ENCODE data around the gene CTSA. TPM values are rescaled to one million over a fixed set of nuclear protein-coding genes. Genes with fewer than 3 reads are reported as not detected.

The CTSA gene
- total RNA-seq, 1 experiment from 2014 or later, result 123 TPM

DNA sequence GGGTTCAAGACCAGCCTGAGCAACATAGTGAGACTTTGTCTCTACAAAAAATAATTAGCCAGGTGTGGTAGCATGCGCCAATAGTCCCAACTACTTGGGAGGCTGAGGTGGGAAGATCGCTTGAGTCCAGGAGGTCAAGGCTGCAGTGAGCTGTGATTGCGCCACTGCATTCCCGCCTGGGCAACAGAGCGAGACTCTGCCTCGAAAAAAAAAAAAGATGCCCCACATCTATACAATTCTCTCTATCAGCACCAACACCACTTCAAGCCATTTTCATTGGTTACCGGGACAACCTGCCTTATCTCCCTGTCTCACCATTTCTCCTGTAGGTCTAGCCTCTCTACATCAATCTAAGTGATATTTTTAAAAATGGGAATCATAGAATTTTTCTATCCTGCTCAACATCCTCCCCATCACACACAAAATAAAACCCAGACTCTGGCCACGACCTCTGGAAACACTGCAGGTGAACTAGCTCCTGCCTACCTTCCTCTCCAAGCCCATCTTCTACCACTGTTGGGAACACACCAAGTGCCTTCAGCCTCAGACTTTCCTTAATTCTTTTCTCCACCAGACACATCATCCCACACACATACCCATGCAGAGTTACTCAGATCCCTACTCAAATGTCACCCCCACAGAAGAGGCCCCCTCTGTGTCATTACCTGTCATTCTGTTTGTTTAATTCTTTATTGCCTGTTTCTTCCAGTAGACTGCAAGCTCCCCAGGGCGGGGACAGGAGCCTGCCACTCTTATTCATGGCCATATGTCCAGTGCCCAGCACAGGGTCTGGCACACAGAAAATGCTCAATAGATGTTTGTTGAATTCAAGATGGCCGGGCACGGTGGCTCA is 30.4 kb downstream of the CTSA start:
- Histone ChIP-seq H3F3A (ENCODE audit: insufficient read depth, low read depth) (peaks cover 15% of the 10 kb centered on the region; the same call in 1 of the 2 replicates), H3K4me1 (replicated peaks; ENCODE audit: insufficient read depth) (0 out of 2 replicates have a peak, but pooled peaks cover 2% of the 10 kb centered on the region), H4K20me1 (ENCODE audit: insufficient read depth) (no peaks in the 10 kb centered on the region), H3K9me2 (ENCODE audit: insufficient read depth) (no peaks in the 10 kb centered on the region), H3K79me2 (ENCODE audit: low read depth) (no peaks in the 10 kb centered on the region), H3K27me3 (ENCODE audit: insufficient read depth, low read depth) (no peaks in the 10 kb centered on the region), H3K9me3 (ENCODE audit: insufficient read depth, low read depth) (no peaks in the 10 kb centered on the region), H3K36me3 (ENCODE audit: low read depth) (no peaks in the 10 kb centered on the region), H2AFZ (no peak overlapping the region), H3K4me3 (no peak overlapping the region), H3K4me2 (no peak overlapping the region), H3K27ac (no peak overlapping the region)
- DNase-seq, result no peak
- ChIA-PET CTCF (interaction anchor here (1.2 kb wide), 1 partner anchor 48 kb away, joined by 4 read pairs; no protein-coding TSS in a partner anchor), POLR2A (ENCODE audit: unreplicated experiment) (interaction anchor here (0.8 to 1.2 kb wide), 2 partner anchors 9 to 13 kb away, joined by 3 to 4 read pairs; partner anchors contain the start of gene PLTP)
- BruUV-seq (replicated peaks), result no TSS peak
- intact Hi-C loops (cut with micrococcal nuclease; ENCODE audit: unreplicated experiment), result no loop called here
- TF ChIP-seq EZH2 (IDR thresholded peaks at IDR 0.05; ENCODE audit: low read depth) (no peak), CTCF (conservative IDR thresholded peaks at IDR 0.05) (no peak)

DNA sequence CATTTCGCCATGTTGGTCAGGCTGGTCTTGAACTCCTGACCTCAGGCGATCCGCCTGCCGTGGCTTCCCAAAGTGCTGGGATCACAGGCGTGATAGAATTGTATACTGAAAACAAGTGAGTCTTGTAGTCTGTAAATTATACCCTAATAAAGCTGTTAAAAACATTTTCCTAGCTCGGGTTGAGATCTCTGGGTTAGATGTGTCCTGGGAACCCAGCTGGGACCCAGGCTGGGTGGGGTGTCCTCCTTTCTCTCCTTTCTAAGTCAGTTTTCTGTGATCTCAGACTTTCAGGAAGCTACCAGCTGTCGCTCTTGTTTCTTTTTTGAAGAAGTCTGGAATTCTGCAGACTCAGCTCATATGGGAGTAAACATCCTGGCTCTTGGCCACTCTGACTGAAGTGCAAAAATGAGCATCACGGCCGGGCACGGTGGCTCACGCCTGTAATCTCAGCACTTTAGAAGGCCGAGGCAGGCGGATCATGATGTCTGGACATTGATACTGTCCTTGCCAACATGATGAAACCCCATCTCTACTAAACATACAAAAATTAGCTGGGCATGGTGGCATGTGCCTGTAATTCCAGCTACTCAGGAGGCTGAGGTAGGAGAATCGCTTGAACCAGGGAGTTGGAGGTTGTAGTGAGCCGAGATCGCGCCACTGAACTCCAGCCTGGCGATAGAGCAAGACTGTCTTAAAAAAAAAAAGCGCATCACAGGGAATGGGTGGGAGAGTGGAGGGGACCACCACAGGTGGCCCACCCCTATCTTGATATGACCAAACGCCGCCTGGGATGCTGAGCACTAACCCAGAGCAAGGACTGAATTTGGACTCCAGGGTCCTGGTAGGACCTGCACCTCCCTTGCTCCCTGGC is 33.5 kb downstream of the CTSA start:
- Histone ChIP-seq H3K79me2 (ENCODE audit: low read depth) (no peaks in the 10 kb centered on the region), H3K9me2 (ENCODE audit: insufficient read depth) (no peaks in the 10 kb centered on the region), H3F3A (ENCODE audit: insufficient read depth, low read depth) (peaks cover 31% of the 10 kb centered on the region), H3K4me3 (no peak overlapping the region), H3K27me3 (ENCODE audit: insufficient read depth, low read depth) (no peaks in the 10 kb centered on the region), H3K4me1 (replicated peaks; ENCODE audit: insufficient read depth) (no peaks in the 10 kb centered on the region), H3K4me2 (no peak overlapping the region), H2AFZ (no peak overlapping the region), H4K20me1 (ENCODE audit: insufficient read depth) (no peaks in the 10 kb centered on the region), H3K9me3 (ENCODE audit: insufficient read depth, low read depth) (no peaks in the 10 kb centered on the region), H3K36me3 (ENCODE audit: low read depth) (no peaks in the 10 kb centered on the region), H3K27ac (no peak overlapping the region)
- TF ChIP-seq EZH2 (IDR thresholded peaks at IDR 0.05; ENCODE audit: low read depth) (no peak), CTCF (conservative IDR thresholded peaks at IDR 0.05) (no peak)
- ChIA-PET CTCF (no interaction called here), POLR2A (ENCODE audit: unreplicated experiment) (interaction anchor here (0.6 kb wide), 1 partner anchor 91 kb away, joined by 3 read pairs; the partner anchor contains the start of gene SNX21)
- no TSS peak for BruUV-seq (replicated peaks)
- intact Hi-C loops (cut with micrococcal nuclease; ENCODE audit: unreplicated experiment), result no loop called here
- DNase-seq, result no peak

DNA sequence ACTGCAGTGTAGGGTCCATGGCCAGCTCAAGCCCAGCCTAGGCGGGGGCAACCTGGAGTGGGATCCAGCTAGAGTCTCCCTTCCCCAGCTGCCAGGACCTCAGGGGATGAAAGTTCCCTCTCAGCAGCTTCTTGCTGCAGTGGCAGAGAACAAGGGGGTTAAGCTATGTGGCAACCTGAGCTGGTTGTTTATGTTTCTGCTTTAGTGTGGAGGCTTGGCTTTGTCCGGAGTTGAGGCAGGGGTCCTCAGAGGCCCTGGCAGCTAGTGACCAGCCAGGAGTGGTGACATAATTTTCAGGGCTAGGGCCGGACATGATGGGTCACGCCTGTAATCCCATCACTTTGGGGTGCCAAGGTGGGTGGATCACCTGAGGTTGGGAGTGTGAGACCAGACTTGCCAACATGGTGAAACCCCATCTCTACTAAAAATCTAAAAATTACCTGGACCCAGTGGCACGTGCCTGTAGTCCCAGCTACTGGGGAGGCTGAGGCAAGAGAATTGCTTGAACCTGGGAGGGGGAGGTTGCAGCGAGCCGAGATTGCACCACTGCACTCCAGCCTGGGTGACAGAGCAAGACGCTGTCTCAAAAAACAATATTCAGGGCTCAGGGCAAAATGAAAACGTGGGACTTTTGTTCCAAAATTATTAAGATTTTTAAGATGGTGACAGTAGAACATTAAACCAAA is 34.8 kb downstream of the CTSA start:
- H3F3A ChIP-seq (ENCODE audit: insufficient read depth, low read depth), result peaks cover 22% of the 10 kb centered on the region
- no peaks in the 10 kb centered on the region for H3K4me1 ChIP-seq (replicated peaks; ENCODE audit: insufficient read depth)
- POLR2A ChIA-PET (ENCODE audit: unreplicated experiment), result interaction anchor here (0.6 kb wide), 1 partner anchor 21 kb away, joined by 4 read pairs; no protein-coding TSS in a partner anchor
- BruUV-seq (replicated peaks), result no TSS peak
- intact Hi-C loops (cut with micrococcal nuclease; ENCODE audit: unreplicated experiment), result no loop called here
- no peak overlapping the region for H2AFZ ChIP-seq
- no peak overlapping the region for H3K4me2 ChIP-seq
- no peaks in the 10 kb centered on the region for H3K9me2 ChIP-seq (ENCODE audit: insufficient read depth)
- no peak for DNase-seq
- no peak overlapping the region for H3K27ac ChIP-seq
- no peak overlapping the region for H3K4me3 ChIP-seq
- H3K36me3 ChIP-seq (ENCODE audit: low read depth), result no peaks in the 10 kb centered on the region
- CTCF ChIA-PET, result interaction anchor here (0.5 kb wide), 1 partner anchor 30 kb away, joined by 3 read pairs; no protein-coding TSS in a partner anchor
- no peaks in the 10 kb centered on the region for H3K27me3 ChIP-seq (ENCODE audit: insufficient read depth, low read depth)
- no peaks in the 10 kb centered on the region for H3K9me3 ChIP-seq (ENCODE audit: insufficient read depth, low read depth)
- no peaks in the 10 kb centered on the region for H3K79me2 ChIP-seq (ENCODE audit: low read depth)
- TF ChIP-seq CTCF (conservative IDR thresholded peaks at IDR 0.05), result no peak
- TF ChIP-seq EZH2 (IDR thresholded peaks at IDR 0.05; ENCODE audit: low read depth), result no peak
- H4K20me1 ChIP-seq (ENCODE audit: insufficient read depth), result peaks cover 6% of the 10 kb centered on the region; the same call in 1 of the 2 replicates

All from PC-9 (cell line).